ENCODE data around the gene ZSCAN2.

- TF ChIP-seq CTCF (IDR thresholded peaks at IDR 0.05) (no peak), ZFX (IDR thresholded peaks at IDR 0.05; ENCODE audit: borderline replicate concordance) (no peak)
Measured at GRCh38 chr15:84582583-84583157, 18.1 kb upstream of the ZSCAN2 start.
